MM.1S (cell line): ENCODE results near the gene BTBD1.

ENCODE experiments used
- EZH2 ChIP-seq: fragments of 300-600 bp; sonication (generic); optimal IDR thresholded peaks from 2 replicates; pipeline ENCODE3; 2017; ENCODE audit warnings: low read depth, mild to moderate bottlenecking, antibody characterized with exemption, low read length, mixed read lengths
- EZH2phosphoT487 ChIP-seq: fragments of 300-600 bp; sonication (generic); IDR thresholded peaks from 2 replicates; pipeline ENCODE4 v1.6.1; 2018; ENCODE audit warnings: antibody characterized with exemption, low read length
- TF ChIP-seq, protein P1 (sequence below): fragments of 300-600 bp; sonication (generic); IDR thresholded peaks from 2 replicates; pipeline ENCODE4 v1.5.1; 2016; ENCODE audit warnings: antibody characterized with exemption, low read length, mixed read lengths

DNA sequence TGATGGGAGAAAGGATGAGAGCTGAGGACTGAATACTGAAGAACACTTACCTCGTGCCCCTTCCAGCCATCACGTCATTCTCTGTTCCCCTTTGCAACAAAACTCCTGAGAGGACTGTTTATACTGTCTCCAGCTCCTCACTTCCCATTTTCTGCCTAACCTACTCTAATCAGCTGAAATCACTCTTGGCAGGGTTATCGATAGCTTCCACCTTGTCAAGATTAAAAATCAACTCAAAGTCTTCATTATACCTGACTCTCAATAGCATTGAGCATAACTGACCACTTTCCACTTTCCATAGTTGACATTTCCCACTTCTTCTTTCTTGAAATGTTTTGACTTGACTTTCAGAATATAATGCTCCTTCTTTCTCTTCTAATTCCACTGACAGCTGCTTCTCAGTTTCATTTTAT lies 4.3 kb downstream of the BTBD1 start:
- TF ChIP-seq, protein P1, sequence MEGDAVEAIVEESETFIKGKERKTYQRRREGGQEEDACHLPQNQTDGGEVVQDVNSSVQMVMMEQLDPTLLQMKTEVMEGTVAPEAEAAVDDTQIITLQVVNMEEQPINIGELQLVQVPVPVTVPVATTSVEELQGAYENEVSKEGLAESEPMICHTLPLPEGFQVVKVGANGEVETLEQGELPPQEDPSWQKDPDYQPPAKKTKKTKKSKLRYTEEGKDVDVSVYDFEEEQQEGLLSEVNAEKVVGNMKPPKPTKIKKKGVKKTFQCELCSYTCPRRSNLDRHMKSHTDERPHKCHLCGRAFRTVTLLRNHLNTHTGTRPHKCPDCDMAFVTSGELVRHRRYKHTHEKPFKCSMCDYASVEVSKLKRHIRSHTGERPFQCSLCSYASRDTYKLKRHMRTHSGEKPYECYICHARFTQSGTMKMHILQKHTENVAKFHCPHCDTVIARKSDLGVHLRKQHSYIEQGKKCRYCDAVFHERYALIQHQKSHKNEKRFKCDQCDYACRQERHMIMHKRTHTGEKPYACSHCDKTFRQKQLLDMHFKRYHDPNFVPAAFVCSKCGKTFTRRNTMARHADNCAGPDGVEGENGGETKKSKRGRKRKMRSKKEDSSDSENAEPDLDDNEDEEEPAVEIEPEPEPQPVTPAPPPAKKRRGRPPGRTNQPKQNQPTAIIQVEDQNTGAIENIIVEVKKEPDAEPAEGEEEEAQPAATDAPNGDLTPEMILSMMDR, result no peak
- no peak for TF ChIP-seq EZH2
- no peak for TF ChIP-seq EZH2phosphoT487
